ENCODE results near the gene RGS11. TPM values are rescaled to one million over a fixed set of nuclear protein-coding genes. Genes with fewer than 3 reads are reported as not detected.

The RGS11 gene
- total RNA-seq, 1 experiment from 2014 or later, result not detected

GRCh38 chr16:278863-279366, 3.2 kb upstream of the RGS11 start:
- intact Hi-C loops (cut with micrococcal nuclease; ENCODE audit: unreplicated experiment), result no loop called here
- POLR2A ChIA-PET (ENCODE audit: low non-redundant PET), result no interaction called here
- H3K27ac ChIP-seq (ENCODE audit: low read depth, low read length, poor library complexity, severe bottlenecking), result no peak overlapping the region
- TF ChIP-seq CTCF (conservative IDR thresholded peaks at IDR 0.05; ENCODE audit: low read depth, low read length) (no peak), EZH2 (IDR thresholded peaks at IDR 0.05; ENCODE audit: borderline replicate concordance, low read depth, low read length, poor library complexity, severe bottlenecking) (no peak)
- CTCF ChIA-PET, result no interaction called here
- H3K4me1 ChIP-seq (ENCODE audit: insufficient read depth, low read length, poor library complexity, severe bottlenecking), result no peaks in the 10 kb centered on the region
- no TSS peak for BruUV-seq (replicated peaks)
- peaks cover 34% of the 10 kb centered on the region for H3K27me3 ChIP-seq (replicated peaks; ENCODE audit: insufficient read depth, low read depth, low read length, poor library complexity)
- H3K36me3 ChIP-seq (ENCODE audit: insufficient read depth, low read length, poor library complexity, severe bottlenecking), result no peaks in the 10 kb centered on the region
- DNase-seq (ENCODE audit: low spot score), result peak; percentile 45
- H3K9me3 ChIP-seq (ENCODE audit: low read depth, low read length, poor library complexity, severe bottlenecking), result no peaks in the 10 kb centered on the region
- no peak overlapping the region for H3K4me3 ChIP-seq (ENCODE audit: low read depth, low read length, poor library complexity, severe bottlenecking)

- Histone ChIP-seq H3K36me3 (ENCODE audit: insufficient read depth, low read length, poor library complexity, severe bottlenecking) (no peaks in the 10 kb centered on the region), H3K9me3 (ENCODE audit: low read depth, low read length, poor library complexity, severe bottlenecking) (no peaks in the 10 kb centered on the region), H3K27ac (ENCODE audit: low read depth, low read length, poor library complexity, severe bottlenecking) (no peak overlapping the region), H3K27me3 (replicated peaks; ENCODE audit: insufficient read depth, low read depth, low read length, poor library complexity) (peaks cover 33% of the 10 kb centered on the region), H3K4me1 (ENCODE audit: insufficient read depth, low read length, poor library complexity, severe bottlenecking) (no peaks in the 10 kb centered on the region), H3K4me3 (ENCODE audit: low read depth, low read length, poor library complexity, severe bottlenecking) (no peak overlapping the region)
- ChIA-PET POLR2A (ENCODE audit: low non-redundant PET) (no interaction called here), CTCF (no interaction called here)
- BruUV-seq (replicated peaks), result no TSS peak
- intact Hi-C loops (cut with micrococcal nuclease; ENCODE audit: unreplicated experiment), result no loop called here
- DNase-seq (ENCODE audit: low spot score), result no peak
- TF ChIP-seq EZH2 (IDR thresholded peaks at IDR 0.05; ENCODE audit: borderline replicate concordance, low read depth, low read length, poor library complexity, severe bottlenecking) (no peak), CTCF (conservative IDR thresholded peaks at IDR 0.05; ENCODE audit: low read depth, low read length) (no peak)
Measured at GRCh38 chr16:276426-277077, 808 bp upstream of the RGS11 start.

GRCh38 chr16:275041-275641, 603 bp downstream of the RGS11 start:
- intact Hi-C loops (cut with micrococcal nuclease; ENCODE audit: unreplicated experiment), result no loop called here
- no peak for DNase-seq (ENCODE audit: low spot score)
- CTCF ChIA-PET, result no interaction called here
- H3K36me3 ChIP-seq (ENCODE audit: insufficient read depth, low read length, poor library complexity, severe bottlenecking), result no peaks in the 10 kb centered on the region
- TF ChIP-seq EZH2 (IDR thresholded peaks at IDR 0.05; ENCODE audit: borderline replicate concordance, low read depth, low read length, poor library complexity, severe bottlenecking) (peak; percentile 61), CTCF (conservative IDR thresholded peaks at IDR 0.05; ENCODE audit: low read depth, low read length) (no peak)
- H3K9me3 ChIP-seq (ENCODE audit: low read depth, low read length, poor library complexity, severe bottlenecking), result no peaks in the 10 kb centered on the region
- POLR2A ChIA-PET (ENCODE audit: low non-redundant PET), result no interaction called here
- H3K4me1 ChIP-seq (ENCODE audit: insufficient read depth, low read length, poor library complexity, severe bottlenecking), result no peaks in the 10 kb centered on the region
- BruUV-seq (replicated peaks), result no TSS peak
- H3K4me3 ChIP-seq (ENCODE audit: low read depth, low read length, poor library complexity, severe bottlenecking), result peak overlapping the region; percentile 25
- peaks cover 23% of the 10 kb centered on the region for H3K27me3 ChIP-seq (replicated peaks; ENCODE audit: insufficient read depth, low read depth, low read length, poor library complexity)
- H3K27ac ChIP-seq (ENCODE audit: low read depth, low read length, poor library complexity, severe bottlenecking), result no peak overlapping the region
